Adrenal gland (tissue), 12 donors: ENCODE data around the gene SLIT3. TPM values are rescaled to one million over a fixed set of nuclear protein-coding genes. Genes with fewer than 3 reads are reported as not detected.
A peak's percentile ranks its signal among the peaks of the same experiment; 100 is the strongest.

ENCODE experiments used
- DNase-seq, 7 donors: peaks; one replicate each; pipeline ENCODE4 v3.0.0-alpha.2; 2019 to 2020
- H3K27ac ChIP-seq, 5 donors: fragments of 200-600 bp; sonication (generic) in 4 of 5; 1 replicate in 3 of 5; 2 replicates in 2 of 5; pipeline versions ENCODE4 v1.5.1 to v1.8.0; 2016 to 2020; ENCODE audit warnings: mild to moderate bottlenecking in 1 of 5
- H3K27me3 ChIP-seq: fragments of 200-600 bp; 2 replicates; pipeline ENCODE4 v1.8.0; 2021
- H3K36me3 ChIP-seq, 2 donors: fragments of 200-600 bp; replicated peaks in 1 of 2; 1 replicate in 1 of 2; 2 replicates in 1 of 2; pipeline versions ENCODE4 v1.5.1 to v1.8.0; 2018 to 2022
- H3K4me1 ChIP-seq, 2 donors: fragments of 200-600 bp; replicated peaks in 1 of 2; 1 replicate in 1 of 2; 2 replicates in 1 of 2; pipeline versions ENCODE4 v1.5.1 to v1.8.0; 2018 to 2021
- H3K4me3 ChIP-seq, 4 donors: fragments of 200-600 bp; sonication (generic) in 3 of 4; one replicate each; pipeline ENCODE4 v1.5.1; 2016 to 2018
- H3K9me3 ChIP-seq, 3 donors: fragments of 200-600 bp; sonication (generic) in 1 of 3; replicated peaks in 1 of 3; 1 replicate in 2 of 3; 2 replicates in 1 of 3; pipeline versions ENCODE4 v1.5.1 to v1.8.0; 2016 to 2021
- POLR2A ChIP-seq, 2 donors: fragments of 450-650 bp; IDR thresholded peaks; one replicate each; pipeline ENCODE4 v1.6.1; 2017; ENCODE audit warnings: antibody characterized with exemption in 2 of 2, mild to moderate bottlenecking in 2 of 2, moderate library complexity in 1 of 2
- WGBS, 4 donors: extraction: QIAGEN DNeasy Blood & Tissue Kit in 2 of 4; methylation state at CpG; one replicate each; pipeline versions ENCODE4 v1.1.5 to v1.1.7; 2013 to 2017; 5-methylcytosine and 5-hydroxymethylcytosine counted together
- intact Hi-C, 2 donors: fragments of 100-400 bp; cut with DNase I; formaldehyde crosslinking; loops; one replicate each; pipeline versions ENCODE4 v1.14.1 to v1.15.0; 2022 to 2023
- polyA plus RNA-seq, 3 donors: library from polyadenylated mRNA; stranded (reverse); fragments of 200-250 nt in 2 of 3; fragments of 350-450 nt in 1 of 3; fragmentation: Illumina TruSeq in 1 of 3; extraction: RNeasy Lipid Tissue Mini Kit (QIAGEN cat#74804) in 1 of 3; gene quantifications; one replicate each; pipeline ENCODE4 v1.2.3, GENCODE V29; 2013 to 2014
- total RNA-seq, 9 donors: library from RNA; depleted of rRNA in 4 of 9; stranded (reverse); fragments of >200 nt in 4 of 9; fragments of 120-200 nt in 1 of 9; fragmentation: NEBNext Ultra II Directional in 1 of 9; extraction: Animal tissue kit (Norgen Biotek cat#: 25700) in 1 of 9; gene quantifications; one replicate each; pipeline versions ENCODE4 v1.1.0 to v1.2.4, GENCODE V29; 2013 to 2023
- TF ChIP-seq, protein P1 (sequence below), 6 experiments: fragments of 450-650 bp in 4 of 6; fragments of 200-600 bp in 2 of 6; sonication (generic) in 1 of 6; IDR thresholded peaks; 1 replicate in 5 of 6; 2 replicates in 1 of 6; pipeline versions ENCODE4 v1.5.1 to v1.8.0; 2016 to 2021; ENCODE audit warnings: antibody characterized with exemption in 6 of 6, mild to moderate bottlenecking in 2 of 6, moderate library complexity in 1 of 6
- donor health status: healthy with polysubstance abuse.
- donor health status: Bipolar disorder and iron deficiency.
- donor health status: DM: yes; HTN: yes; CAD: no.
- donor health status: DM: no; HTN: no; CAD: no.
- donor health status: DM: no; HTN: no; CAD: no.
- donor health status: DM: yes; HTN: yes; CAD: no.

The SLIT3 gene
- total and polyA plus RNA-seq, 12 donors = 10.0 to 94.1 (median 32.8) TPM

DNA sequence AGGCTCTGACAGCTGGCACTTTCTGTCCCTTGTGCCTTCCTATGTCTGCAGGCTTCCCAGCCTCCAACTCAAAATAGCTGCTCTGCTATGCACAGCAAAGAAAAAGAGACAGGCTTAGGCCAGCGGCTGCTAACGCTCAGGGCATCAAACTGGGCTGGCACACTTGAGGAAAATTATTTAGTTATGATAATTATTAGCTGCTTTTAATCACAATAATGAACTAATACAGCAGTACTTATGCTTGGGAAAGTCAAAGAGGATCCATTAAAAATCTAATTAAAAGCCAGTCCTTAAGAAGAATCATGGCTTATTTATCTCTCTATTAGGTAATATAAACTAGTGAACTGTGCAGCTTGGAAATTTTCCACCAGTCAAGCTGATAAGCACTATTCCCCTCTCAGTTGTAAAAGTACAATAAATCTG is 233.2 kb downstream of the SLIT3 start:
- Histone ChIP-seq H3K4me1 (peaks cover 0 to 50% of the 10 kb centered on the region in 2 donors), H3K27me3 (no peaks in the 10 kb centered on the region), H3K36me3 (no peaks in the 10 kb centered on the region), H3K4me3 (no peak overlapping the region), H3K9me3 (no peaks in the 10 kb centered on the region), H3K27ac (peak overlapping the region in 2 of 5 donors; percentile 2 to 63)
- DNase-seq = peak in 3 of 7 donors; percentile 20 to 32 (median 23)
- intact Hi-C loops = no loop called here
- 50 to 73% (median 68%) methylated on average over 2 of the region's 2 CpGs for WGBS, 4 donors
- TF ChIP-seq, protein P1, sequence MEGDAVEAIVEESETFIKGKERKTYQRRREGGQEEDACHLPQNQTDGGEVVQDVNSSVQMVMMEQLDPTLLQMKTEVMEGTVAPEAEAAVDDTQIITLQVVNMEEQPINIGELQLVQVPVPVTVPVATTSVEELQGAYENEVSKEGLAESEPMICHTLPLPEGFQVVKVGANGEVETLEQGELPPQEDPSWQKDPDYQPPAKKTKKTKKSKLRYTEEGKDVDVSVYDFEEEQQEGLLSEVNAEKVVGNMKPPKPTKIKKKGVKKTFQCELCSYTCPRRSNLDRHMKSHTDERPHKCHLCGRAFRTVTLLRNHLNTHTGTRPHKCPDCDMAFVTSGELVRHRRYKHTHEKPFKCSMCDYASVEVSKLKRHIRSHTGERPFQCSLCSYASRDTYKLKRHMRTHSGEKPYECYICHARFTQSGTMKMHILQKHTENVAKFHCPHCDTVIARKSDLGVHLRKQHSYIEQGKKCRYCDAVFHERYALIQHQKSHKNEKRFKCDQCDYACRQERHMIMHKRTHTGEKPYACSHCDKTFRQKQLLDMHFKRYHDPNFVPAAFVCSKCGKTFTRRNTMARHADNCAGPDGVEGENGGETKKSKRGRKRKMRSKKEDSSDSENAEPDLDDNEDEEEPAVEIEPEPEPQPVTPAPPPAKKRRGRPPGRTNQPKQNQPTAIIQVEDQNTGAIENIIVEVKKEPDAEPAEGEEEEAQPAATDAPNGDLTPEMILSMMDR (IDR thresholded peaks at IDR 0.05) = no peak
- no peak for TF ChIP-seq POLR2A (IDR thresholded peaks at IDR 0.05)

DNA sequence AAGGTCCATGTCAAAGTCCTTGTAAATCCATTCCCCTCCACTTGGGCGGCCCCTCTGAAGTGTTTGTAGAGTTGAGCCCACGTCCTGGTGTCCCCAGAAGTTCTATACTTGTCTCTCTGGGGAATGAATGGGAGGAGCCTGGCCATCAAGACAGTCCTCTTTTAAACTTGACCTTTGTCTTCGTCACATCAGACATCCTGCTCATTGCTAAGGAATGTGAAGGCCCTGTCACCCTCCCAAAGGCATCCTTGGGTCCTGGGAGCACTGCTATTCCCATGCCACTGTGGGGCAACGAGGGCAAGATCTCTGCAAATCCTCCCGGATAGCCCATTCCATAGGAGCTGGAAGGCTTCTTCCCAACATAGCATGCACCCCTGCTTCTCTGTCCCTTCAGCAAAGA is 235.5 kb downstream of the SLIT3 start:
- no peaks in the 10 kb centered on the region for H3K27me3 ChIP-seq
- H3K4me1 ChIP-seq = peaks cover 0 to 47% of the 10 kb centered on the region in 2 donors
- no peaks in the 10 kb centered on the region for H3K36me3 ChIP-seq
- peak overlapping the region in 1 of 5 donors; percentile 69 for H3K27ac ChIP-seq
- 29 to 50% (median 41%) methylated on average over 1 to 5 of the region's 5 CpGs for WGBS, 4 donors
- H3K9me3 ChIP-seq = no peaks in the 10 kb centered on the region
- H3K4me3 ChIP-seq = no peak overlapping the region
- no peak for TF ChIP-seq POLR2A (IDR thresholded peaks at IDR 0.05)
- TF ChIP-seq, protein P1 (IDR thresholded peaks at IDR 0.05) = no peak
- DNase-seq = peak in 6 of 7 donors; percentile 16 to 60 (median 37)
- intact Hi-C loops = no loop called here

DNA sequence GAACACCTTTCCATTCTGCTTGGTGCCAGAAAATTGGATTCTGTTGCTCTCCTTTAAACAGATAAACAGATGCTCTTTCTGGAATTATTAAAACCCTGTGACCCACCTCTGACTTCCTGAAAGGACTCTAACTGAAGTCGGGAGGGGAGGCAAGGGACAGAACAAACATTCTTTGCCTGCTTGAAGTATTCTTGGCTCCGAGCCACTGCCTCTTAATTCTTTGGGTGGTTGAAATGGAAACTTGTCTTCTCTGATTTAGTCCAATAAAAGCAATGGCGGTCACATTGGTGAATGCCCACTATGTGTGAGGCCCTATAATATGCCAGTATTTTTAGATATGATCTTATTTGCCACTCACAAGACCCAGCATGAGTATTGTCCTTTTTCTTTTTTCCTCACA is 236.8 kb downstream of the SLIT3 start:
- H3K36me3 ChIP-seq = no peaks in the 10 kb centered on the region
- 48 to 65% (median 60%) methylated on average over 3 of the region's 3 CpGs for WGBS, 4 donors
- no peak for TF ChIP-seq POLR2A (IDR thresholded peaks at IDR 0.05)
- TF ChIP-seq, protein P1 (IDR thresholded peaks at IDR 0.05) = no peak

DNA sequence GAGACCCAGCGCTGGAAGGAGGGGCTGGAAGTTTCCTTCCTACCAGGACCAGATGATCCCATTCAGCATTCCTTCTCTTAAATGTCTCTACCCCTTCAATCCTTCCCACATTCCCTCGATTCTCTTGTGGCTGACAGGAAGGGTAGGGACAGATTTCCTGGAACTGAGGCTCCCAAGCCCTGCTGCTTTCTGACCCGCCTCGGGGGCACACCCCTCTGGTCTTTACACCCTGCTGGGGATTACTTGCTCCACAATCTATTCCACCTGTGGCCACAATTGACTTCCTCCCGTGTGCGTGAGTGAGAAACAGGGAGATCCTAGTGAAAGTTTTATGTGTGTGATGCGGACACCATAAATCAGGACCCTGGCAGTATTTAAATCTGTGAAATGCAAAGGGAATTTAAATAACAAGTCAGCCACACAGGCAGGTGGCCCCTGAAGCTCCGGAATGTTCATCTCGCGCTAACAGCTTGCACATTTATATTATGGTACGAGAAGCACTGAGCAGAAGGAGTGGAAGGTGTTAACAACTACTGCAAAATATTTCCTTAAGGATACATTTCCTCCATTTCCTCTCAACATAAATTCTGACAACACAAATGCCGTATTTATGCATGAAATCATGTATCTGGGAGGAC is 237.5 kb downstream of the SLIT3 start:
- Histone ChIP-seq H3K27ac (peak overlapping the region in 1 of 5 donors; percentile 69), H3K4me3 (no peak overlapping the region), H3K9me3 (no peaks in the 10 kb centered on the region), H3K36me3 (no peaks in the 10 kb centered on the region), H3K4me1 (peaks cover 0 to 40% of the 10 kb centered on the region in 2 donors), H3K27me3 (no peaks in the 10 kb centered on the region)
- 61 to 70% (median 64%) methylated on average over 12 of the region's 12 CpGs for WGBS, 4 donors
- DNase-seq = no peak
- TF ChIP-seq POLR2A (IDR thresholded peaks at IDR 0.05) = no peak
- TF ChIP-seq, protein P1 (IDR thresholded peaks at IDR 0.05) = no peak
- intact Hi-C loops = no loop called here

More for the DNA sequence above, 236.8 kb downstream of the SLIT3 start:
- DNase-seq = peak in 5 of 7 donors; percentile 16 to 67 (median 37)
- H3K9me3 ChIP-seq = no peaks in the 10 kb centered on the region
- peaks cover 0 to 40% of the 10 kb centered on the region in 2 donors for H3K4me1 ChIP-seq
- intact Hi-C loops = no loop called here
- H3K27ac ChIP-seq = peak overlapping the region in 2 of 5 donors; percentile 14 to 69
- no peak overlapping the region for H3K4me3 ChIP-seq
- H3K27me3 ChIP-seq = no peaks in the 10 kb centered on the region
